Fibroblast of pulmonary artery (primary cell): ENCODE measurements around the gene RASL11A.

ENCODE experiments used
- DNase-seq: peaks from one replicate; pipeline ENCODE4 v3.0.0-alpha.2; 2010; ENCODE audit warnings: low read depth
- H3K4me3 ChIP-seq: replicated peaks from 2 replicates; pipeline ENCODE4 v1.5.1; 2011; ENCODE audit warnings: low read depth, mild to moderate bottlenecking, control low read depth, low read length, moderate library complexity
- CTCF ChIP-seq: IDR thresholded peaks from 2 replicates; pipeline ENCODE4 v1.5.1; 2011; ENCODE audit warnings: mild to moderate bottlenecking, control low read depth, low read length, inconsistent platforms; ENCODE audit errors: missing control alignments

The RASL11A gene

GRCh38 chr13:27266917-27267316 lies 3.7 kb upstream of the RASL11A start:
- no peak overlapping the region for H3K4me3 ChIP-seq
- no peak for TF ChIP-seq CTCF
- peak; percentile 67 for DNase-seq

GRCh38 chr13:27267596-27267995 lies 3.0 kb upstream of the RASL11A start:
- no peak for DNase-seq
- H3K4me3 ChIP-seq = no peak overlapping the region
- TF ChIP-seq CTCF = no peak

- DNase-seq = no peak
- H3K4me3 ChIP-seq = no peak overlapping the region
- no peak for TF ChIP-seq CTCF
Measured at GRCh38 chr13:27269114-27269665, 1.4 kb upstream of the RASL11A start.

- DNase-seq = no peak
- H3K4me3 ChIP-seq = peak overlapping the region; percentile 71
- no peak for TF ChIP-seq CTCF
Measured at GRCh38 chr13:27271570-27272096, 1.0 kb downstream of the RASL11A start.

GRCh38 chr13:27273658-27274425 lies 3.2 kb downstream of the RASL11A start:
- peak; percentile 72 for DNase-seq
- no peak for TF ChIP-seq CTCF
- H3K4me3 ChIP-seq = no peak overlapping the region

- H3K4me3 ChIP-seq = no peak overlapping the region
- TF ChIP-seq CTCF = no peak
- DNase-seq = no peak
Measured at GRCh38 chr13:27274631-27275030, 4.0 kb downstream of the RASL11A start.
